Fibroblast of the aortic adventitia (primary cell): ENCODE measurements around the gene ABL2. TPM values are rescaled to one million over a fixed set of nuclear protein-coding genes. Genes with fewer than 3 reads are reported as not detected.
"Not testable (repeated sequence)": the region's sequence is repeated elsewhere in the genome, so short reads cannot be mapped to it uniquely, and the experiment has no call there.

Experiments
- DNase-seq: peaks from one replicate; pipeline ENCODE4 v3.0.0-alpha.2; 2010; ENCODE audit warnings: low read depth
- H3K4me3 ChIP-seq: 2 replicates; pipeline ENCODE4 v1.5.1; 2011; ENCODE audit warnings: low read depth, mild to moderate bottlenecking, control low read depth, low read length, moderate library complexity
- CTCF ChIP-seq: IDR thresholded peaks from 2 replicates; pipeline ENCODE4 v1.5.1; 2011; ENCODE audit warnings: mild to moderate bottlenecking, low read length, control low read depth, inconsistent platforms; ENCODE audit not compliant: insufficient read depth
- total RNA-seq: library from RNA; depleted of rRNA; stranded (reverse); fragments of >200 nt; gene quantifications from 2 replicates; pipeline ENCODE4 v1.2.3, GENCODE V29; 2012; ENCODE audit warnings: low replicate concordance

The ABL2 gene
- total RNA-seq, 1 donor: 67.2 TPM

- no peak for TF ChIP-seq CTCF
- no peak overlapping the region for H3K4me3 ChIP-seq
- no peak for DNase-seq
Measured at GRCh38 chr1:179184403-179184802, 45.1 kb downstream of the ABL2 start.

- no peak for DNase-seq
- no peak for TF ChIP-seq CTCF
- no peak overlapping the region for H3K4me3 ChIP-seq
Measured at GRCh38 chr1:179183857-179184256, 45.6 kb downstream of the ABL2 start.

- no peak overlapping the region for H3K4me3 ChIP-seq
- DNase-seq: peak; percentile 80
- no peak for TF ChIP-seq CTCF
Measured at GRCh38 chr1:179178950-179179349, 50.5 kb downstream of the ABL2 start.

- DNase-seq: no peak
- no peak overlapping the region for H3K4me3 ChIP-seq
- TF ChIP-seq CTCF: no peak
Measured at GRCh38 chr1:179178183-179178582, 51.3 kb downstream of the ABL2 start.

GRCh38 chr1:179177615-179178014, 51.9 kb downstream of the ABL2 start:
- TF ChIP-seq CTCF: no peak
- no peak overlapping the region for H3K4me3 ChIP-seq
- DNase-seq: no peak

- TF ChIP-seq CTCF: no peak
- peak; percentile 84 for DNase-seq
- no peak overlapping the region for H3K4me3 ChIP-seq
Measured at GRCh38 chr1:179177182-179177581, 52.3 kb downstream of the ABL2 start.

GRCh38 chr1:179175011-179175841, 54.3 kb downstream of the ABL2 start:
- peak; percentile 45 for DNase-seq
- H3K4me3 ChIP-seq: no peak overlapping the region
- no peak for TF ChIP-seq CTCF

- not testable (repeated sequence) for DNase-seq, H3K4me3 ChIP-seq
Measured at GRCh38 chr1:179170468-179170770, 59.1 kb downstream of the ABL2 start.
